Mononuclear cell (primary cell): ENCODE data around the gene RPS27. TPM values are rescaled to one million over a fixed set of nuclear protein-coding genes. Genes with fewer than 3 reads are reported as not detected.

Experiments
- H3K27me3 ChIP-seq: 2 replicates; pipeline ENCODE4 v1.6.0; 2011; ENCODE audit warnings: low read length, control low read depth; ENCODE audit not compliant: insufficient read depth
- H3K4me1 ChIP-seq: 2 replicates; pipeline ENCODE4 v1.5.1; 2011; ENCODE audit warnings: mild to moderate bottlenecking, low read length, control low read depth; ENCODE audit not compliant: insufficient read depth
- H3K4me3 ChIP-seq: 2 replicates; pipeline ENCODE4 v1.5.1; 2011; ENCODE audit warnings: mild to moderate bottlenecking, low read length, moderate library complexity
- H3K9me3 ChIP-seq: 2 replicates; pipeline ENCODE4 v1.5.1; 2011; ENCODE audit warnings: low read depth, mild to moderate bottlenecking, control low read depth, low read length
- total RNA-seq: library from RNA; depleted of rRNA; stranded (reverse); fragments of >200 nt; gene quantifications from one replicate; pipeline ENCODE4 v1.2.3, GENCODE V29; 2012

Gene RPS27
- total RNA-seq, 1 donor, result 8,524 TPM

DNA sequence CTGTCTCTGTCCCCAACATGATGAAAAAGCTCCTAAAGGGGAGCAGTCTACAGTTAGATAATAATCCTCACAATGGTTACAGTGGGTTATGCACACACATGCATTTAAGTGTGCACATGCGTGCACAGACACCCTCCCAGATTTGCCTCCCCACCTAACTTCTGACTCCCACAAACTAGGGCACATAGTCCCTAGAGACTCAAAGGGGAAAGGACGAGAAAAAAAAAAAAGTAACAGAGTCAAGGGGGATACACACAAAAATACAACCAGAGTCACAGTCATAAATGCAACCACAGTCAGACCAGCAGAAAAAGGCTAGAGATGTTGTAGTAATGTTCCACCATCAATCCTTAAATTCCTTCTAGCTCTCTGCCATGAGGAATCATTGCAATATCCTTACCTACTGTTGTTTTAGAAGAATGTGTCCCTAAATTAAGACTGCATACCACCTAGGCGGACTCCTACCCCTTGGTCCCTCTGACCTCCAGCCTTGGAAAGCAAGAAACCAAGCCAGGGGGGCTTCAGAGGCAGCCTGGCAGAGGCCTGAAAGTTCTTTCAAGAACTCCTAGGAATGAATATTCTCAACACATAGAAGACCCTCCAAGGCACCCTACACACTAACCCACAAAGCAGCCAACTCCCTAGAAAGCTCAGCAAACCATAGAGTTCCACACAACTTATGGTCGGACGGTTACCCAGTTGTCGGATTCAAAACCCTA lies 33.4 kb upstream of the RPS27 start:
- peaks cover 51% of the 10 kb centered on the region for H3K4me1 ChIP-seq
- H3K27me3 ChIP-seq, result no peaks in the 10 kb centered on the region
- H3K9me3 ChIP-seq, result no peaks in the 10 kb centered on the region
- peak overlapping the region; percentile 96 for H3K4me3 ChIP-seq

DNA sequence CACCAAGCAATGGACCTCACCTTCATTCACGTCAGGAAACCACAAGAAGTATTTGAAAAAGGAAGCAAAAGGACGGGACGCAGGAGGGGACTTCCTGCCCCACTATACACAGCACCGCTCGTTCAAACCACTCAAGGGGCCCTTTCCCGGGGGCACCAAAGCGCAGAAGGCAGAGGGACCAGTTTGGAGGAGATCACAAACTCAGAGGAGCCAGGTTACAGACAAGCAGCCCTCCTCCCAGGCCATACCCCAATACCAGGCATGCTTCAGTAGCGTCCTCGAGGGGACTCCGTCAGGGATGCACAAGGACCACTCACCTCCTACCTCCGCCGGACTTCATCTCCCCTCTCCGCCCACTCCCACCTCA lies 32.8 kb upstream of the RPS27 start:
- H3K27me3 ChIP-seq, result no peaks in the 10 kb centered on the region
- H3K4me3 ChIP-seq, result peak overlapping the region; percentile 96
- H3K9me3 ChIP-seq, result no peaks in the 10 kb centered on the region
- H3K4me1 ChIP-seq, result peaks cover 57% of the 10 kb centered on the region

DNA sequence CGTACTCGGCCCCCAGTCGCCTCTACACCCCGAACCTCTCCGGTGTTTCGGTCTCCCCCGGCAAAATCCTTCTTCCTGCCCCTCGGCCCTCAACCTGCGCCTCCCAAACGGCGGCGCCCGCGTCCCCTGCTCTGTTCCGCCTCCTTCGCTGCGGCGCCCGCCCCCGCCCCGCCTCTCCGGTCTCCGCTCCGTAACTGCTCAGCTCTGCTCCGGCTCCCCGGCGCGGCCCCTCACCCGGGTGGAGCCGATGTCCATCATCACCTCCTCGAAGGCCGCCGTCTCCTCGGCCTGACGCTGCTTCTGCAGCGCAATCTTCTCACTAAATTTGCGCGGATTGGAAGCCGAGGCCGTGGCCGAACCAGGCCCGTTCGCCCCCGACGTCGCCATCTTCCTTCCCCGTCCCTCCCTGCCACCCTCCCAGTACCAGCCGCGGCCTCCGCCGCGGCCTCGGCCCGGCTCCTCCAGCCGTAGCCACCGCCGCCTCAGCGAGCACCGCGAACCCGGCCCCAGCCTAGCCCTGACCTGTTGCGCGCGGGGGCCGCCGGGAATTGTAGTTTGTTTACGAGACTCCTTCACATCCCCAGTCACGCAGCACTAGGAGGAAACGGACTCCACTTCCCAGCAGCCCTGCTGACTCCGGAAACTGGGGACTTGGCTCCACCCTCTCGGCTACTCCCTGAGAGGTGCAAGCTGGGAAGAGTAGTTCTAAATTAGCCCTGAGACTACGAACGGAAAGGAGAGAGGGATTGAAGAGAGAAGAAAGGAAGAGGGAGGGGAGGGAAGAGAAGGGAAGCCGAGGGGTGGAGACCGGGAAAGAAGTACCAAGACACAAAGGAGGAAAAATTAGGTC lies 32.2 kb upstream of the RPS27 start, which contains the start of gene CRTC2:
Gene CRTC2, minus strand, starts transcription at position 502 of the 850 bp plus-strand sequence. Its CDS starts 115 bp downstream, at position 387.
- peak within 1 kb of the TSS; percentile 96 for H3K4me3 ChIP-seq
- peaks cover 60% of the 10 kb centered on the region for H3K4me1 ChIP-seq
- no peaks in the 10 kb centered on the region for H3K9me3 ChIP-seq
- no peaks in the 10 kb centered on the region for H3K27me3 ChIP-seq

DNA sequence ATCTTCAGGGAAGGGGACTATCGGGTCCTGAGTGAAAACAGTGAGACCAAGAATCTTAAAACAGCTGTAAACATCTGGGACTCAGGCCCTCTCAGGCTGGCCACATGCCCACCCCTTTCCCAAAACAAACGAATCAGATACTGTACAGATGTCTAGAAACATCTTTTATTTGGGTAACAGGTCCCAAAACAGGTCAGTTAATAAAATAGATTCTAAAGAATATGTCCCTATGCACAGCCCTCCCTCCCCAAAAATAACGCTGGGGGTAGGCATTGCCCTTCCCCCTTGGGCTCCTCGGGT lies 31.7 kb upstream of the RPS27 start:
- no peaks in the 10 kb centered on the region for H3K27me3 ChIP-seq
- H3K4me1 ChIP-seq, result peaks cover 63% of the 10 kb centered on the region
- no peak overlapping the region for H3K4me3 ChIP-seq
- H3K9me3 ChIP-seq, result no peaks in the 10 kb centered on the region

DNA sequence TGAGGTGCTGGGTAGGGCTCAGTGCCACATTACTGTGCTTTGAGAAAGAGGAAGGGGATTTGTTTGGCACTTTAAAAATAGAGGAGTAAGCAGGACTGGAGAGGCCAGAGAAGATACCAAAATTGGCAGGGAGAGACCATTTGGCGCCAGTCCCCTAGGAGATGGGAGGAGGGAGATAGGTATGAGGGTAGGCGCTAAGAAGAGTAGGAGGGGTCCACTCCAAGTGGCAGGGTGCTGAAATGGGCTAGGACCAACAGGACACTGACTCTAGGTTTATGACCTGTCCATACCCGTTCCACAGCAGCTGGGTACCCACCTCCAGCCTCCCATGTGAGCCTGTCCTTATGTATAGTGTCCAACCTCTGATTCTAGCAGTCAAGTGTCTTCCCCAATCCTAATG lies 31.1 kb upstream of the RPS27 start:
- no peaks in the 10 kb centered on the region for H3K27me3 ChIP-seq
- H3K9me3 ChIP-seq, result no peaks in the 10 kb centered on the region
- H3K4me3 ChIP-seq, result no peak overlapping the region
- peaks cover 68% of the 10 kb centered on the region for H3K4me1 ChIP-seq

DNA sequence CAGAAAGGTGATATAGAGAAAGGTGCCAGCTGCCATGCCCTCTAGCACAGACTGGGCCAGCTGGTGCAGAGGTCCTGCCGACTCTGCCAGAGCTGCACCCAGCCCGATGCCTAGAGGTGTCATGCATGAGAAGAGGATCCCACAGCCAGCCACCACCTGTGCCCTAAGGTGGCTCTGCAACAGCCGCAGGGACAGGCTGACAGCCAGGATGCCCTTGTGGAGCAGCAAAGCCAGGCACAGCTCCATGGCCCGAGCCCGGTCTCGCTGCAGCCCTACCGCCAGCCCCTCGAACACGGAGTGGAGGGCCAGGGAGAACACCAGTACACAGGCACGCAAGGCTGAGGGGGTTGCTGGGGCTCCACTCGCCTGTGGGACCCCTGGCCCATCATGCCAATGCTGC lies 30.4 kb upstream of the RPS27 start:
- Histone ChIP-seq H3K4me3 (no peak overlapping the region), H3K27me3 (no peaks in the 10 kb centered on the region), H3K4me1 (peaks cover 63% of the 10 kb centered on the region), H3K9me3 (no peaks in the 10 kb centered on the region)

DNA sequence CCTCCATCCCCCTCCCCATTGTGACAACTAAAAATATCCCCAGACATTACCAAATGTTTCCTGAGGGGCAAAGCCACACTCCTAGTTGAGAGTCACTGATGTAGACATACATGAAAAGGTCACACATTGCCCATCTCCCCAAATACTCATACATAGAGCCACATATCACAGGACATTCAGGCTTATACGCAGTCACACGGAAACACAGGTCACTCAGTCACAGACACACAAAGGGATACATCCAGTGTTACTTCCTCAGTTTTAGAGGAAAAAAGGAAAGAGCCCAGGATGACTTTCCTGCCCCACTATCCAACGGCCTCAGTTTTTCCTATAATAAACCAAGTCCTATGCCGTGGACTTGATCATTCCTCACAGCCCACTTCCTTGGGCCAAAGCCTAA lies 29.1 kb upstream of the RPS27 start:
- Histone ChIP-seq H3K4me1 (peaks cover 62% of the 10 kb centered on the region), H3K4me3 (no peak overlapping the region), H3K9me3 (no peaks in the 10 kb centered on the region), H3K27me3 (no peaks in the 10 kb centered on the region)

DNA sequence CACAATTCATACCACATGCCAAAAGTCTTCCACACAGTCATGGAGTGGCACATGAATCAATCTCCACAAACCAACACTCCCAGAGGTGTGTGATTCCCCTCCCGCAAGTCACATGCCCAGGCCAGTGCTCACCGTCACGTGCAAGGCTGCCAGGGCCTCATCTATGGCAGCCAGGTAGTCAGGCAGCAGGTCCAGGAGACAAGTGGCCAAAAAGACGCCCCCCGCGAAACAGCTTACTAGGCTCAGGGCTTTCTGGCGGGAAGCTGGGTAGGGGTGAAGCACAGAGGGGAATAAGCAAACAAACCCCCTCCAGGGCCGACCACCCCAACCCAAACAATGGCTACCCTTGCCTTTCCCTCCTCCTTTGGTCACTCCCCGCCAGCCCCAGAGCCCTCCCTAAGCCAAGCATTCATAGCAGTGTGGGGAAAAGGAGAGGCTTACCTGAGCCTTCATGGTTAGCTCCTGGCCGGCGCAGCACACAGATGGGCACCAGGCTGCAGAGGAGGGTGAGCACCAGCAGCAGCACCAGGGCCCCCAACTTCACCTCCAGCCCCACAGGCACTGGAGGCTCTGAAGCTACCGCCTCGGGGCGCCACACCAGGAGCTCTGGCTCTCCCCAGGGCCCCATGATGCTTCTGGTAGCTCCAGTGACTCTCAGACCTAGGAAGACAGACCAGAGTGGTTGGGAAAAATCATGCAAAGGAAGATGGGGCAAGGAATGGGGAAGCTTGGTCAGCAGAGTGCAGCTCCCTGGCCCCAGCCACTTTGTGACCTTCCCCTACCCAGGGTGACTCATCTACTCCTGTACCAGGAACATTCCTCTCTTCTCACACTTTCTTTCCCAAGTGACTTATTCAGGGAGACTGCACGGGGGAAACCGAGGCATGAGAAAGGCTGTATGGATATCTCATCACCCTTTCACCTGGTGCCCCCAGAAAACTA lies 28.2 kb upstream of the RPS27 start:
- no peaks in the 10 kb centered on the region for H3K27me3 ChIP-seq
- peak overlapping the region; percentile 69 for H3K4me3 ChIP-seq
- peaks cover 58% of the 10 kb centered on the region for H3K4me1 ChIP-seq
- no peaks in the 10 kb centered on the region for H3K9me3 ChIP-seq

DNA sequence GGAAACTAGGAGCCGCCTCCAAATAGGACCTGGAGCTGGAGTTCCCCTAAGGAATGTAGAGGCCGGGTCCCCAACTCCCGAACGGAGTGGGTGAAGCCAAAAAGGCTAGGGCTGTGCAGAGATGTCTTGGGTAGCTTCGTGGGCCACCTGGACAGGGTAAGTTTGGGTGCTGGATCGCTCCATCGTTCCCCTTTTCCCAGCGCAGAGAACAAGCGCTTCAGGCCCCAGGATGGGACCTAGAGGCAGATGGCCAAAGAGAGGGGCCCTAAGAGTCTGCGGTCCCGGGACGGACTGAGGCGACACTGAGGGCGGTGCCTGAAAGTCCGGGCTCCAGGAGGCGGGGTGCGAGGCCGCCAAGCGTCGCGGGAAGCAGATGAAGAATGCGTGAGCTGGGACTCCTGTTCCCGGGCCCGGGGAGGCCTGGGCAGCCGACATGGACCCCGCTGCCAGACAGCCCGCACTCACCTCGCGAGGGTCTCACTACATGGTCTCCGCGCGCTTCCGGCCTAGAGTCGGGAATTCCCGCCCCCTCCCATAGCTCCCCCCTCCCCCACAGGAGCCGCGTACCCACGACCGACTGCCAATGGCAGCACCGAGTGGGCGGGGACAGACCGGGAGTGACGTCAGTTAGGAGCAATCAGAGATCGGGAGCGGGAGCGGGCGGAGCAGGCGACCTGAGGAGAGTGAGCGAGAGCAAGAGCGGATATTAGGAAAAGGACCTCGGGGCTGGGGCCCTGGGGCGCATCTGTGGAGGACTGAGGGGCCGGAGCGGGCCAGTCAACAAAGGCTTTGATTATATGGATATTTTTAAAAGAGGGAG lies 27.3 kb upstream of the RPS27 start, which contains the start of gene SLC39A1:
Gene SLC39A1, minus strand, starts transcription at position 508 of the 820 bp plus-strand sequence. CDS start 822 bp downstream, outside the sequence.
- H3K9me3 ChIP-seq, result no peaks in the 10 kb centered on the region
- peaks cover 60% of the 10 kb centered on the region for H3K4me1 ChIP-seq
- peak within 1 kb of the TSS; percentile 69 for H3K4me3 ChIP-seq
- no peaks in the 10 kb centered on the region for H3K27me3 ChIP-seq

DNA sequence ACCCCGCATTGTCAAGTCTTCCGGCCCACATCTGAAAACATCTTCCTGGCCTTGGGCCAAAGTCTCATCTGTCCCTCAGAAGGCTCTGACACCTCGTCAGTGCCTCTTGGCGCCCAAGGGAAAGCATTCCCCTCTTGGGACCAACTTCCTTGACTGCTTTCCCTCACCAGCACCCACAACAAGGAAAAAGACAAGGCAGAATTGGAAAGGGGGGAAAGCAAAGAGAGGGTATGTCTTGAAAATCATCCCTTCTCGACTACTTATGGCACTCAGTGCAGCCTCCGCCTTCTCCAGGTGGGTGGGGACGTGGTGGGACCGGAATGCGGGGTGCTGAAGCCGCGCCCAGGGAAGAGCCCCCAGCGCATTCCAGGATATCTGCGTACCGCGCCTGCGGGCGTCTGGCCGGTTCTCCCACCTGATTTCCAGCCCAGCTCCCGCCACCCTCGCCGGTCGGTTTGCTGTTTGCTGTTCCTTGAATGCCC lies 26.7 kb upstream of the RPS27 start:
- H3K4me3 ChIP-seq, result peak overlapping the region; percentile 69
- no peaks in the 10 kb centered on the region for H3K27me3 ChIP-seq
- H3K4me1 ChIP-seq, result peaks cover 64% of the 10 kb centered on the region
- no peaks in the 10 kb centered on the region for H3K9me3 ChIP-seq

DNA sequence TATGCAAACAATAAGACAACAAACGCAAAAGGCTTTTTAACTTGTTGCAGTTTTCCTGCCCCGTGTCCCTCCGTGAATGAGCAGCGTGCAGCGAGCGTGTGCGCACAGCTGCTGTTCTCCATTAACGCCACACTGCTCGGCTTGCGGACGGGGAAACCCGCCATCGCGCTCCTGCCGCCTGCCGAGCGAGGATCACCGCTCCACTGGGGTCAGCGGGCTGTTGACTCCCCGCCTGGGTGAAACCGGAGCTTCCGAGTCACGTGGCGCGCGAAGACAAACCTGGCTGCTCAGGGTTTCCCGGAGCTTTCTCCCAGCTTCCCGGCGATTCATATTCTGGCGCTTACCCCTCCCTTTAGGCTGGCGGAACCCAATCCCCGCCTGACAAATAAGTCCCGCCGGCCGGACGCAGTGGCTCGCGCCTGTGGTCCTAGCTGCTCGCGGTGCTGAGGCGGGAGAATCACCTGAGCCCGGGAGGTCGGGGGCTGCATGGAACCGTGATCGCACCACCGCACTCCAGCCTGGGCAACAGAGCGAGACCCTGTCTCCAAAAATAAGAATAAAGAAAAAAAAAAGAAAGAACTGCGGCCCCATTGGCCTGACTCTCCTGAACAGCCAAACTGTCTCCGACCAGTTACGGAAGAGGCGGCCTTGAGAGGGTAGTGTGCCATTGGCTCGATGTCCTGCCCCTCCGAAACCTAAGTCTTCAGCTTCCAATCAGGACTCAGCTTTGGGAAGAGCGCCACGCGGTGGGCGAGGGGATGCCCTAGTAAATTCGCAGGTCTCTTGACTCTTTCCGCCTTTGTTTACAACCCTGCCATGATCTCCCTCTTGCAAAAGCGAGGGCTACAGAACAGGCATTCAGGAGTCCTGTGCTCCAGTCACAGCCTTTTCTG lies 23.2 kb upstream of the RPS27 start, which contains the start of gene CREB3L4:
Gene CREB3L4, plus strand, starts transcription at position 796 of the 893 bp plus-strand sequence. CDS start 624 bp downstream, outside the sequence.
- Histone ChIP-seq H3K4me3 (peak within 1 kb of the TSS; percentile 81), H3K4me1 (peaks cover 47% of the 10 kb centered on the region)

DNA sequence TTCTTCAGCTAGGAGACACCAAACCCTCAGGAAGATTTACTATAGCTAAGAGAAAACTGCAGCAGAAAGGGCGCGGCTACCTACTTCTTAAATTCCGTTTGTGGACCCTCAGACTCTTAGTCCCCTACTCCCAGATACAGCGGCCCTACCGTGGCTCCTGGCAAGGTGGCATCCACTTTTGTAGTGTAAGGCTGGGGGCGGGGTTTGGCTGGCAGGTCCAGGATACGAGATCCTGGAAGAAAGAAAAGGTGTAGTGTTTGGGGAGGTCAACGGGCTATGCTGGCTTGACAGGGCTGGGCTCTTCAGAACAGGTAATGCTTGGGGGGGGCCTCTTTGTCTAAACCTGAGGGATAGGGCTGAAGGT lies 22.6 kb upstream of the RPS27 start:
- peak overlapping the region; percentile 81 for H3K4me3 ChIP-seq

More for the DNA sequence above, 23.2 kb upstream of the RPS27 start, which contains the start of gene CREB3L4:
- H3K9me3 ChIP-seq, result no peaks in the 10 kb centered on the region
- H3K27me3 ChIP-seq, result no peaks in the 10 kb centered on the region

DNA sequence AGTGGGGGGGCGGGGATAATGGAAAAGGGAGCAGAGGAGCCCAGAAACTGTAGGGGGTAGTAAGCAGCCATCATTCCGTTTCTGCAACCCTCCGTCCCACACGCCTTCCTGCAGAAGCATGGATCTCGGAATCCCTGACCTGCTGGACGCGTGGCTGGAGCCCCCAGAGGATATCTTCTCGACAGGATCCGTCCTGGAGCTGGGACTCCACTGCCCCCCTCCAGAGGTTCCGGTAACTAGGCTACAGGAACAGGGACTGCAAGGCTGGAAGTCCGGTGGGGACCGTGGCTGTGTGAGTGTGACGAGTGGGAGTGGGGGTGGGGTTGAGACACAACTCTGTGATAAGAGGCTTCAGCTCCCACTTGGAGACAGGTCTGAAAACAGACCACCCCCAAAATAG lies 22.2 kb upstream of the RPS27 start:
- H3K4me1 ChIP-seq, result peaks cover 39% of the 10 kb centered on the region
- H3K4me3 ChIP-seq, result no peak overlapping the region
- H3K27me3 ChIP-seq, result no peaks in the 10 kb centered on the region
- H3K9me3 ChIP-seq, result no peaks in the 10 kb centered on the region

More for the DNA sequence above, 22.6 kb upstream of the RPS27 start:
- Histone ChIP-seq H3K9me3 (no peaks in the 10 kb centered on the region), H3K27me3 (no peaks in the 10 kb centered on the region), H3K4me1 (peaks cover 40% of the 10 kb centered on the region)
